GM08714 (cell line): ENCODE data around the gene ETFBKMT.
"Not testable (repeated sequence)": the region's sequence is repeated elsewhere in the genome, so short reads cannot be mapped to it uniquely, and the experiment has no call there.

Experiments used
- H3K4me3 ChIP-seq: fragments of 200-500 bp; sonication (Bioruptor generic); 2 replicates; pipeline ENCODE4 v1.5.1; 2014; ENCODE audit warnings: mild to moderate bottlenecking, low read length, inconsistent platforms
- ZNF274 ChIP-seq: IDR thresholded peaks from 2 replicates; pipeline ENCODE4 v1.6.1; 2012; ENCODE audit warnings: mild to moderate bottlenecking, low read depth, low read length

The ETFBKMT gene

GRCh38 chr12:31641509-31642090 is 17.9 kb upstream of the ETFBKMT start:
- TF ChIP-seq ZNF274 = no peak
- no peak overlapping the region for H3K4me3 ChIP-seq

GRCh38 chr12:31644536-31644935 is 15.0 kb upstream of the ETFBKMT start:
- H3K4me3 ChIP-seq = no peak overlapping the region
- TF ChIP-seq ZNF274 = no peak

GRCh38 chr12:31645924-31646323 is 13.6 kb upstream of the ETFBKMT start:
- no peak for TF ChIP-seq ZNF274
- H3K4me3 ChIP-seq = no peak overlapping the region

- TF ChIP-seq ZNF274 = no peak
These were observed 12.4 kb upstream of the ETFBKMT start for GRCh38 chr12:31647086-31647491.

DNA sequence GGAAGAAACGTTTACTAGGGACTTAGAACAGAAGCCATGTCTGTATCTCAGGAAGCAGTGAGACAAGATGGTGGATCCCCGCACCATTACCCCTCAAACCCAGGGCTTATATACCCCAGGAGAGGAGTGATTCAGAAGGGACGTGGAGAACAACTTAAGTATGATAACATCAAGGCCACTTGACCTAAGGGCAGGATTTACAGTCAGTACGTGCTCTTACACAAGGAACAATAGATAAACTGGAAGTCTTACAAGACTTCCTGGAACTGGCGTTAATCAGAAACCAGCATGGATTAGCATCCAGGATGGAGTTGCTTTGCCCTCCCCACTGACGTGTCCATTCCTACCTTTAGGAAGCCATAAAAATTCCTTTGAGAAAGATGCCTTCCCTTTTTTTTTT is 8.6 kb upstream of the ETFBKMT start:
- H3K4me3 ChIP-seq = no peak overlapping the region

More at GRCh38 chr12:31647086-31647491, 12.4 kb upstream of the ETFBKMT start:
- no peak overlapping the region for H3K4me3 ChIP-seq

GRCh38 chr12:31651893-31652521 is 7.5 kb upstream of the ETFBKMT start:
- no peak overlapping the region for H3K4me3 ChIP-seq
- TF ChIP-seq ZNF274 = no peak

More for the DNA sequence above, 8.6 kb upstream of the ETFBKMT start:
- no peak for TF ChIP-seq ZNF274

- TF ChIP-seq ZNF274 = no peak
- no peak overlapping the region for H3K4me3 ChIP-seq
These were observed 4.3 kb upstream of the ETFBKMT start for GRCh38 chr12:31655208-31655607.

- TF ChIP-seq ZNF274 = no peak
- no peak overlapping the region for H3K4me3 ChIP-seq
These were observed 3.7 kb upstream of the ETFBKMT start for GRCh38 chr12:31655792-31656191.

- TF ChIP-seq ZNF274 = no peak
- peak overlapping the region; percentile 98 for H3K4me3 ChIP-seq
These were observed 909 bp upstream of the ETFBKMT start for GRCh38 chr12:31658471-31659086.

- no peak for TF ChIP-seq ZNF274
- H3K4me3 ChIP-seq = no peak overlapping the region
These were observed 2.8 kb downstream of the ETFBKMT start for GRCh38 chr12:31662176-31662849.

DNA sequence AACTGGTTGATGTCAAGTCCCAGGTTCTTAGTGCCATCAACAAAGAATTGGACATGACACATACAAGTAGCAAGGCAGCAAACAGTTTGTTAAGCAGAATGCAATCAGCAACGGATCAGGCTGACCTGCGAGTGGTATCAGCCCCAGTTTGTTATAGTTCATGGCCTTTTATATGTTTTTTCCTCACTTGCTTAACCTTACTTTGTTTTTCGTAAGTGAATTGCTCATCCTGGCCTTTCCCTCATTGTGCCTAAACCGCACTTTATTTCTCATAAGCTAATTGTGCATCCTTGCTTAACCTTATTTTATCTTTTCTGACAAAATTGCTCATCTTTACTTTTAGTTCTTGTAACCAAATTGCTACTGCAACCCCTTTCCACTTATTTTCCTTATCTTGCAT is 4.1 kb downstream of the ETFBKMT start:
- no peak for TF ChIP-seq ZNF274

GRCh38 chr12:31664038-31664437 is 4.5 kb downstream of the ETFBKMT start:
- H3K4me3 ChIP-seq = no peak overlapping the region
- no peak for TF ChIP-seq ZNF274

More for the DNA sequence above, 4.1 kb downstream of the ETFBKMT start:
- H3K4me3 ChIP-seq = no peak overlapping the region

DNA sequence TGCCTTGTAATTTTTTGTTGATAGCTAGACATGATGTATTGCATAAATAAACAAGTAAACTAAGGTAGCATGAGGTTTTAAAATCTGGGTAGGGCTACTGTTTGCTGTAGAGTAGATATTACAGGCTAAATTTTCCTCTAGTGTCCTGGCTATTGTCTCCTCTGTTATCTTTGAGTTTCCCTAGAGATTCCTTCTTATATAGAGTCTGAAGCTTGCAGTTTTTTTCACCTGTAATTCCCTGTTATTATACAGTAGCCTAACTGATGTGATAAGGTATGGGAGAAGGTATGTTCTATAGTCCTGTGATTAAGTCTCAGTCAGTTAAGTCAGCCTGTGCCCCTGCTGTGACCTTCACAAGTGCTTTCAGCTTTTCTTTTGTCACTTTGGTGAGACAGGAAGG is 9.5 kb downstream of the ETFBKMT start:
- TF ChIP-seq ZNF274 = no peak
- H3K4me3 ChIP-seq = no peak overlapping the region

GRCh38 chr12:31669582-31669981 is 10.1 kb downstream of the ETFBKMT start:
- not testable (repeated sequence) for H3K4me3 ChIP-seq

- no peak overlapping the region for H3K4me3 ChIP-seq
- TF ChIP-seq ZNF274 = no peak
These were observed 13.0 kb downstream of the ETFBKMT start for GRCh38 chr12:31672521-31672920.
